Measurements from ENCODE around the gene TBC1D1. TPM values are rescaled to one million over a fixed set of nuclear protein-coding genes. Genes with fewer than 3 reads are reported as not detected.

TBC1D1 gene
- total and polyA plus RNA-seq, 2 experiments from 2014 or later, result 100.0 to 214 TPM

- Histone ChIP-seq H3K36me3 (no peaks in the 10 kb centered on the region), H3K4me1 (ENCODE audit: low read depth) (no peaks in the 10 kb centered on the region), H3K27ac (peak overlapping the region; percentile 16), H3K27me3 (no peaks in the 10 kb centered on the region), H3K4me3 (peak overlapping the region; percentile 66), H3K9me3 (ENCODE audit: low read depth) (no peaks in the 10 kb centered on the region)
- TF ChIP-seq CTCF (IDR thresholded peaks at IDR 0.05; ENCODE audit: low read depth, low read length), result no peak
- DNase-seq (ENCODE audit: low read depth in 1 of 2, low spot score in 1 of 2), result peak; percentile 83 to 86
Observed at GRCh38 chr4:37976991-37977470, 86.1 kb downstream of the TBC1D1 start.

GRCh38 chr4:37977471-37978247 is 86.8 kb downstream of the TBC1D1 start:
- peak; percentile 44 to 75 for DNase-seq (ENCODE audit: low read depth in 1 of 2, low spot score in 1 of 2)
- Histone ChIP-seq H3K27ac (no peak overlapping the region), H3K36me3 (no peaks in the 10 kb centered on the region), H3K4me1 (ENCODE audit: low read depth) (no peaks in the 10 kb centered on the region), H3K27me3 (no peaks in the 10 kb centered on the region), H3K4me3 (peak overlapping the region; percentile 66), H3K9me3 (ENCODE audit: low read depth) (no peaks in the 10 kb centered on the region)
- peak; percentile 49 for TF ChIP-seq CTCF (IDR thresholded peaks at IDR 0.05; ENCODE audit: low read depth, low read length)

GRCh38 chr4:37978248-37978924 is 87.5 kb downstream of the TBC1D1 start:
- no peak overlapping the region for H3K27ac ChIP-seq
- no peak for TF ChIP-seq CTCF (IDR thresholded peaks at IDR 0.05; ENCODE audit: low read depth, low read length)
- no peaks in the 10 kb centered on the region for H3K36me3 ChIP-seq
- H3K9me3 ChIP-seq (ENCODE audit: low read depth), result no peaks in the 10 kb centered on the region
- peak overlapping the region; percentile 66 for H3K4me3 ChIP-seq
- DNase-seq (ENCODE audit: low read depth in 1 of 2, low spot score in 1 of 2), result no peak
- H3K27me3 ChIP-seq, result no peaks in the 10 kb centered on the region
- no peaks in the 10 kb centered on the region for H3K4me1 ChIP-seq (ENCODE audit: low read depth)

GRCh38 chr4:37980246-37980645 is 89.4 kb downstream of the TBC1D1 start:
- DNase-seq (ENCODE audit: low read depth in 1 of 2, low spot score in 1 of 2), result no peak
- no peak for TF ChIP-seq CTCF (IDR thresholded peaks at IDR 0.05; ENCODE audit: low read depth, low read length)
- Histone ChIP-seq H3K9me3 (ENCODE audit: low read depth) (no peaks in the 10 kb centered on the region), H3K27ac (no peak overlapping the region), H3K36me3 (no peaks in the 10 kb centered on the region), H3K4me3 (no peak overlapping the region), H3K27me3 (no peaks in the 10 kb centered on the region), H3K4me1 (ENCODE audit: low read depth) (peaks cover 8% of the 10 kb centered on the region)

- no peak overlapping the region for H3K4me3 ChIP-seq
- no peaks in the 10 kb centered on the region for H3K27me3 ChIP-seq
- no peak for DNase-seq (ENCODE audit: low read depth in 1 of 2, low spot score in 1 of 2)
- TF ChIP-seq CTCF (IDR thresholded peaks at IDR 0.05; ENCODE audit: low read depth, low read length), result no peak
- H3K27ac ChIP-seq, result no peak overlapping the region
- peaks cover 8% of the 10 kb centered on the region for H3K4me1 ChIP-seq (ENCODE audit: low read depth)
- no peaks in the 10 kb centered on the region for H3K36me3 ChIP-seq
- H3K9me3 ChIP-seq (ENCODE audit: low read depth), result no peaks in the 10 kb centered on the region
Observed at GRCh38 chr4:37981425-37981824, 90.5 kb downstream of the TBC1D1 start.

All from cardiac muscle cell (in vitro differentiated cells and primary cell).